NCI-H748 treated with DMSO at 0.1 percent for 48 hours (cell line): ENCODE data around the gene SCIN.
A peak's percentile ranks its signal among the peaks of the same experiment; 100 is the strongest.
"Not testable (repeated sequence)": the region's sequence is repeated elsewhere in the genome, so short reads cannot be mapped to it uniquely, and the experiment has no call there.

Source experiments
- DNase-seq: peaks from one replicate; lab custom pipeline; 2025; lab: John Stamatoyannopoulos, UW

Gene SCIN

DNA sequence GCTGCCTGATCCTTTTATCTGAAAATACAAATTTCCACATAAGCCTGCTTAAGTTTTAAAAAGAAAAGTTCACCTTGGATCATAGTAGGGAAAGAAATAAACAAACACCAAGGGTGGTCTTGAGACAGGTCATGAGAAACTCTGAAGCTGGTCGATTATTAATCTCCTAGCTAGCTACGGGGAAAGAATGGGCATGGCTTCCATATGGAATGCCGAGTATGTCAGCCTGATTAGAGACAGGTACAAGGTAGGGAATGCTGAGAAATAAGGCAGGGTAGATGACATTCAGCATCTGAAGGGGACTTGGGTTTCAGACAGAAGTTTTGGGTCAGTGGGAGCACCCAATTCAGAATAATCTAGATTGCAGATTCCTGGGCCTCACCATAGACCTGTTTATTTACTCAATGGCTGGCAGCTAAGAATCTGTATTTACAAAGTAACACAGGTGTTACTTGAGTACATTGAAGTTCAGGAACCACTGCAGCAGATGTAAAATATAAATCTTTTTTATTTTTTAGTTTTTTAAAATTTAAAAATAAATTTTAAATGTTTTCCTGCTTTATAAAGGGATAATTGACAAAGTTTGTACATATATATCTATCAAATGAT lies 49.0 kb downstream of the SCIN start:
- no peak for DNase-seq

DNA sequence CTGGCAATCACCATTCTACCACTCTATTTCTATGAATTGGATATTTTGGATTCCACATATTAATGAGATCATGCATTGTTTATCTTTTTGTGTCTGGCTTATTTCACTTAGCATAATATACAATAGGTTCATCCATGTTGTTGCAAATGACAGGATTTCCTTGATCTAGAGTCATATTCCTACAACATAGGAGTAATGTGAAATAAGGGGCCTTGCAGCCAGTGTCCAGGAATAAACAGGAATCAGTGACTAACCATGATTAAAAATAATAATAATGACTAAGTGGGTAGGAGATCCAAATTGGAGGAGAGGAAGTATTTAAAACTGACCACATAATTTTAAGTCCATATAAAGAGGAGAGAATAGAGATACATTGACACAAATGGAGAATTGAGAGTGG lies 49.9 kb downstream of the SCIN start:
- no peak for DNase-seq

GRCh38 chr7:12623223-12623622 lies 52.7 kb downstream of the SCIN start:
- DNase-seq, result no peak

DNA sequence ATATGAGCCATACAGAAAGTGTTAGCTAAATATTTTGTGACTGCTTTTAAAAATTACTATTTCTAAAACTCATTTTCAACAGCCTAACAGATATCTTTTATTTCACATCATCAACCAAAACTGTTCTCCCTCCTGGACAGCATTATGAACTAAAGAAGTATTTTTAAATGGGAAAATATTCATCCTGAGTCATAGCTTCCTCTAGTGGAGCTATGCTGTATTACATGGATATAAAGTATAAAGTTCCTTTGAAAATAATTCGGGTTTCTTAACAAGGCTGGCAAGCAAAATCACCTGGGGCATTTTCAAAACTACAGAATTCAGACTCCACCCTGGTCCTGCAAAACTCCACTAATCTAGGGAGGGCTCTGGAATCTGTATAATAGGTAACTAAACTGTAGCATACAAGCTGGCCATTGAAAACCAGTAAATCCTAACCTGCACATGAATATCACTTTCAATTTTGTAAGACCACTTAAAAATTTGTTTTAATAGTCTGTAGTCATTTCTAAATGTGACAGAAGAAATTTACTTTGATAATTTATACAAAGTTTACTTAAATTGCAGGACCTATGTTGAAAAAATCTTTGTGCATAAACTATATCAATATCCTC lies 53.5 kb downstream of the SCIN start:
- peak; percentile 25 for DNase-seq

GRCh38 chr7:12625836-12626235 lies 55.3 kb downstream of the SCIN start:
- DNase-seq, result no peak

- DNase-seq, result no peak
Measured at GRCh38 chr7:12629816-12630512, 59.4 kb downstream of the SCIN start.

GRCh38 chr7:12630513-12630819 lies 59.9 kb downstream of the SCIN start:
- DNase-seq, result peak; percentile 62

GRCh38 chr7:12633582-12633981 lies 63.1 kb downstream of the SCIN start:
- DNase-seq, result no peak

- DNase-seq, result no peak
Measured at GRCh38 chr7:12635830-12636229, 65.3 kb downstream of the SCIN start.

DNA sequence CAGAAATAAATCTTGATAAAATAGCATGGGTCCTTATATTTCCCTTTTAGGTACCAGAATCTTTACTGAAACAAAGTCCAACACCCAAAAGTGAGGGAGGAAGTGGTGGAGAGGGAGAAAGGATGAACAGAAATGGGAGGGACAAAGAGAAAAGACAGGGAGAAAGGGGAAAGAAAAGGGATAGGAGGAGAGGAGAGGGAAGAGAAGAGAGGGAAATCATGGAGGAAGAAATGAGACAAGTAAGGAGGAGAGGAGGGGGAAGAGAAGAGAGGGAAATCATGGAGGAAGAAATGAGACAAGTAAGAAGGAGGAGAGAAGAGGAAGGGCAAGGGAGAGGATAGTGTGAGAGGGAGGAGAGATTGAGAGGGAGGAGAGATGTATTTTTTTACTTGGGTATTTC lies 66.8 kb downstream of the SCIN start:
- no peak for DNase-seq

DNA sequence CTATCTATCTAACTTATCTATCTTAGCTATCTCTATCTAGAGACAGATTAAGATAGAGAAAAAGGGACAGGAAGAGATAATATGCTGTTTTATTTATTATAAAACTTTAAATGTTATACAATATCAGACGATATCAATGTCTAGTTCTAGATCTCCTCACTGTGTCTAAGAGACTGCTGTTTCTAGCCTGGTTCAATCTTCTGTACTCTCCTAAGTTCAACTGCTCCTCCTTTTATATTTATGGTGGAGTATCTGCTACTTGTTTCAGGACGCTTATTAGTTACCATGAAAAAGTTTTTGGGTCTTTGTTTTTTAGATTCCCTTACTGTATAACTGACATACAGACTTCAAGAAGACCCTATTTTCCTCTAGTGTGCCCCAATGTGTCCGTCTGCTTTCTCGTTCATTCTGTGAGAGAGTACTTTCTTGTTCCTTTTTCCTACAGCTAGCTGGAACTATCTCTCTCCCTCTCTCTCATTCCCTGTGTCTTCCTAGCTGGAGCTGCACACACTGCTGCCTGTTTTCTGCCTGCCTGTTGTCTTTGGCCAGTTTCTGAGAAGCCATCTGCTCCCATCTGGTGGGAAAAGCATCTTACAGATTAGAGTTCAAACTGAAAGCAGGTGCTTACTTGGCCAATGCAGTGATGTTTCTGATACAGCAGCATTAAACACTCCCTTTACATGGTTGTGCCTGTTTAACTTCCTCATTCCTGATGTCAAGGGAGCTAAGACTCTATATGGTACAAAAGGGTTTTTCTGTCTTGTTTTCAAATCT lies 67.5 kb downstream of the SCIN start:
- no peak for DNase-seq

DNA sequence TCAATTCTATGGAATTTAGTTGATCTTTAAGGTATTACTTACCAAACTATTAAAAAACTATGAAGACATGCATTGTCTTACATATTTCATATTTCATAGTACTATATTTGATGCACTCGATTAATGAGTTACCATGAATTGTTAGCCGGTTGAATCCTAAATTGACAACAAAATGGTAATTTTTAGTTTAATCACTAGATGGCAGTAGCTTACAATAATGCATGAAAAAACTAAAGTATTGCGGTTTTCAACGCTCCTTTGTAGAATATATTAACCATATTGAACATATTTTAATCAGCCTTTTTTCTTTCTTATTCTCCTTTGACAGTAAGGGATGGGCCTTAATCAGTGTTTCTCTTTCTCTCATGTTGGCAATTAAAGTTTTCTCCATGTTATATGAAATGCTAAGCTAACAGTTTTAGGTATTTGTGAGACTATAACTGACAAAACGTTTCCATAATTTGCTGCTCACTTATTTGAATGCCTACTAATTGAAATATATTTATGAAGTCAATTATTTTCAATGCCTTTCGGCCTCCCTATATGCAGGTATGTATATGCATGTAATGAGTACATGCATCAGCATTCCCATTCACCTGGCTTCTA lies 68.4 kb downstream of the SCIN start:
- DNase-seq, result peak; percentile 48

- no peak for DNase-seq
Measured at GRCh38 chr7:12640299-12641096, 70.0 kb downstream of the SCIN start.

DNA sequence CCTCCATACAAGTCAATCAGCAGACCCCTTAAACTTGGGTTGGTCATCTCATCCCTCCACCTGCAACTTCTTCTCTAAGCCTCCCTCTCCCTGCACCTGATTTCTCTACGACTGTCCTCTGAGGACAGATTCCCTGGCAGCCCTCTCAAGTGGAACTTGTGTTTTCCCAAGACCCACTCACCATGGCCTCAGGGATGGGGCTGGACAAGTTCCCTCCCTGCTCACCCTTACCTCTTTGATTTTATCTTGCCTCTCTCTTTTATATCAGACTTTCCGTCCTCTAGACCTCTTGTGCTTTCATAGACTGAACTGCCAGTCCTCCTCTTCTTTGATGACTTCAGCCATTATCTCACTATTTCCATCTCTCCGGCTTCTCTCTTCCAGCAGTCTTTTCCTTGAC lies 70.7 kb downstream of the SCIN start:
- DNase-seq, result no peak

DNA sequence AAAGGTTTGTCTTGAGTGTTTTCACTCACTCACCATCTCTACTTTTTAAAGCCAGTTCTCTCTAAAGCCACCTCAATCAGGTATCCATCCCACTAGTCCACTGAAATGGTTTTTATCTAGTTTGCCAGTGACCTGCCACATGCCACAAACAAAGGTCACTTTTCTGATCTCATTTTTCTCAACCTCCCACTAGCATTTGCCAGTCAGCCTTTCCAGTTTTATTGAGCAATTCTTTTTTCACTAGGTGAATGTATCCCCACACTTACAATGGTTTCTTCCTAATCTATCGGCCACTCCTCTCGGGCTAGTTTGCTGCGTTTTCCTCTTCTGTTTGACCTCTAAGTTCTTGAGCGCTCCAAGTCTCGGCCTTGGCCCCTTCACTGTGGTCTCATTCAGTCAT lies 72.0 kb downstream of the SCIN start:
- no peak for DNase-seq

- DNase-seq, result no peak
Measured at GRCh38 chr7:12643001-12643643, 72.6 kb downstream of the SCIN start.

- DNase-seq, result no peak
Measured at GRCh38 chr7:12643644-12644043, 73.1 kb downstream of the SCIN start.

DNA sequence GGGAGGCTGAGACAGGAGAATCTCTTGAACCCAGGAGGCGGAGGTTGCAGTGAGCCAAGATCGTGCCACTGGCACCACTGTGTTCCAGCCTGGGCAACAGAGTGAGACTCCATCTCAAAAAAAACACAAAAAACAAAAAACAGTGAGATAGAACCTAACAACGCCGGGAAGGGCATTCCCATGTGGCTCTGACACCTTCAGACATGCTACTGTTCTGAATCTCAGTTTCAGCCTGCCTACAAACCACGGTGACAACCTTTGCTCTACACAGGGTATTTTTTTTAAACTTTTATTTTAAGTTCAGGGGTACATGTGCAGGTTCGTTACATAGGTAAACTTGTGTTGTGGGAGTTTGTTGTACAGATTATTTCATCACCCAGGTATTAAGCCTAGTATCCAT lies 74.7 kb downstream of the SCIN start:
- DNase-seq, result not testable (repeated sequence)

DNA sequence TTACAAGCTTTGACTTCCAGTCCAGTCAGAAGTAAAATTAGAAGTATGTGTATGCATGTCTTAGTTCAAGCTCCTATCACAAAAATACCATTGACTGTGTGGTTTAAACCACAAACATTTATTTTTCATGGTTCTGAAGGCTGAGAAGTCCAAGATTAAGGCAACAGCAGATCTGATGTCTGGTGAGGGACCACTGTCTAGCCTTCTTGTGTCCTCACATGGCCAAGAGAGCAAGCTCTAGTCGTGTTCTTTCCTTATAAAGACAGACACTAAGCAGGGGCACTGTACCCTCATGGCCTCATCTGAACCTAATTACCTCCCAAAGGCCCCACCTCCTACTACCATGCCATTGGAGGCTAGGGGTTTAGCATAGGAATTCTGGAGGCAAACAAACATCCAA lies 75.6 kb downstream of the SCIN start:
- no peak for DNase-seq

- no peak for DNase-seq
Measured at GRCh38 chr7:12647364-12648219, 77.1 kb downstream of the SCIN start.
